H1 (cell line): ENCODE results near the gene NFIC.
A peak's percentile ranks its signal among the peaks of the same experiment; 100 is the strongest.

Experiments used
- CBX8 ChIP-seq: fragments of 300-800, 300-1000 bp; sonication (generic); IDR thresholded peaks from 2 replicates; pipeline ENCODE4 v1.7.1; 2016; ENCODE audit warnings: low read depth, low read length, borderline replicate concordance
- CEBPB ChIP-seq: IDR thresholded peaks from 2 replicates; pipeline ENCODE4 v1.6.1; 2012; ENCODE audit warnings: low read depth, low read length
- JUND ChIP-seq: IDR thresholded peaks from 2 replicates; pipeline ENCODE4 v1.6.1; 2011; ENCODE audit warnings: mild to moderate bottlenecking, improper control_type of control experiment, low read length
- KDM5A ChIP-seq: fragments of 200-600 bp; IDR thresholded peaks from 2 replicates; pipeline ENCODE4 v1.7.1; 2012; ENCODE audit warnings: mild to moderate bottlenecking, low read length, inconsistent platforms, mixed read lengths
- POLR2A ChIP-seq, 2 experiments: IDR thresholded peaks; 1 replicate in 1 of 2; 2 replicates in 1 of 2; pipeline ENCODE4 v1.6.1; 2011; ENCODE audit warnings: low read depth in 2 of 2, low read length in 2 of 2, mild to moderate bottlenecking in 2 of 2; ENCODE audit errors: control extremely low read depth in 1 of 2
- TF ChIP-seq, protein P1 (sequence below), 3 experiments: IDR thresholded peaks; 1 replicate in 2 of 3; 2 replicates in 1 of 3; pipeline versions ENCODE4 v1.5.1 to v1.6.1; 2011; ENCODE audit warnings: low read length in 3 of 3, mild to moderate bottlenecking in 3 of 3, inconsistent platforms in 2 of 3, low read depth in 1 of 3, moderate library complexity in 1 of 3; ENCODE audit not compliant: insufficient read depth in 1 of 3; ENCODE audit errors: control extremely low read depth in 1 of 3

DNA sequence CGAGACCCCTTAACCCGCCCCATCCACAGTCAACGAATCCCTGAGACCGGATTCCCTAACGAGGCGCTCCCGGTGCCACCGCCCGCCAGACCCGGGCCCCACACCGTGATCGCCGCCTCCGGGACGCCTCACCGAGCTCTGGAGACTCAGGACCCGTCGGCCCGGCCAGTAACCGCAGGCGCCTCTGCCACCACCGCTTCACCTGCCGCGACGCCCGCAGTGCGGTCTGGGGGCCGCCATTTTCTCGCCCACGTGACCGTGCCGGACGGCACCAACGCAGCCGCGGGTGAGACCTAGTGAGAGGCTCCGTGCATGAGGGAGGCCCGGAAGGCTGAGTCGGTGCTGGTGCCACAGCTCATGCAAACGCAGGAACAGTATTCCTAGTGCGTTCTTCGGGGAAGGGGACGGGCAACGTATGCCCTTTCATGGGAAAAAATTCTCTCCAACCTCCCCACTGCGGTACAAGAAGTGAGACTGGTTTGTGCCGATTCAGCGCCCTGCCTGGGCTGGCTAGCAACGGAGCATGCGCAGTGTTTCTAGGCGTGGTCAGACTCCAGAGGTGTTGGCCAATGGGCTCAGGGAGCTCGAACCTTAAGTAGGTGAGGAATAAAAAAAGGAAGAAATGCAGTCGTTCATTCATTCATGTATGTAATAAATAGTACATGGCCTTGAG, 134.2 kb downstream of the NFIC start, which contains the start of gene DOHH:
- no peak for TF ChIP-seq CEBPB
- TF ChIP-seq POLR2A (IDR thresholded peaks at IDR 0.05; ENCODE audit: control extremely low read depth in 1 of 2, low read depth in 2 of 2, low read length in 2 of 2), result peak in 1 of 2 experiments; percentile 92; a peak in 2 of 3 replicates
- TF ChIP-seq JUND, result peak; percentile 99
- TF ChIP-seq, protein P1, sequence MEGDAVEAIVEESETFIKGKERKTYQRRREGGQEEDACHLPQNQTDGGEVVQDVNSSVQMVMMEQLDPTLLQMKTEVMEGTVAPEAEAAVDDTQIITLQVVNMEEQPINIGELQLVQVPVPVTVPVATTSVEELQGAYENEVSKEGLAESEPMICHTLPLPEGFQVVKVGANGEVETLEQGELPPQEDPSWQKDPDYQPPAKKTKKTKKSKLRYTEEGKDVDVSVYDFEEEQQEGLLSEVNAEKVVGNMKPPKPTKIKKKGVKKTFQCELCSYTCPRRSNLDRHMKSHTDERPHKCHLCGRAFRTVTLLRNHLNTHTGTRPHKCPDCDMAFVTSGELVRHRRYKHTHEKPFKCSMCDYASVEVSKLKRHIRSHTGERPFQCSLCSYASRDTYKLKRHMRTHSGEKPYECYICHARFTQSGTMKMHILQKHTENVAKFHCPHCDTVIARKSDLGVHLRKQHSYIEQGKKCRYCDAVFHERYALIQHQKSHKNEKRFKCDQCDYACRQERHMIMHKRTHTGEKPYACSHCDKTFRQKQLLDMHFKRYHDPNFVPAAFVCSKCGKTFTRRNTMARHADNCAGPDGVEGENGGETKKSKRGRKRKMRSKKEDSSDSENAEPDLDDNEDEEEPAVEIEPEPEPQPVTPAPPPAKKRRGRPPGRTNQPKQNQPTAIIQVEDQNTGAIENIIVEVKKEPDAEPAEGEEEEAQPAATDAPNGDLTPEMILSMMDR (IDR thresholded peaks at IDR 0.05; ENCODE audit: control extremely low read depth in 1 of 3, insufficient read depth in 1 of 3, low read depth in 1 of 3, low read length in 3 of 3), result no peak
- TF ChIP-seq KDM5A, result peak; percentile 93
- no peak for TF ChIP-seq CBX8
